Activated CD4-positive, alpha-beta T cell treated with anti-CD3 and anti-CD28 coated beads, Interleukin-2, amount 50 U/mL, for 4 hours (primary cell): ENCODE measurements around the gene ADAMTS6.

ENCODE experiments used
- DNase-seq, 2 experiments: peaks; one replicate each; pipeline ENCODE4 v3.0.0-alpha.2; 2020

The ADAMTS6 gene

GRCh38 chr5:65133477-65134110 lies 348.1 kb downstream of the ADAMTS6 start:
- DNase-seq: no peak

- DNase-seq: no peak
These were observed 349.3 kb downstream of the ADAMTS6 start for GRCh38 chr5:65132386-65132785.

GRCh38 chr5:65128226-65128625 lies 353.5 kb downstream of the ADAMTS6 start:
- no peak for DNase-seq

- DNase-seq: no peak
These were observed 354.4 kb downstream of the ADAMTS6 start for GRCh38 chr5:65127161-65127901.

GRCh38 chr5:65126542-65127069 lies 355.1 kb downstream of the ADAMTS6 start:
- DNase-seq: no peak

GRCh38 chr5:65125591-65126541 lies 355.9 kb downstream of the ADAMTS6 start:
- DNase-seq: no peak

GRCh38 chr5:65121880-65122436 lies 359.8 kb downstream of the ADAMTS6 start:
- no peak for DNase-seq

GRCh38 chr5:65120371-65120967 lies 361.3 kb downstream of the ADAMTS6 start:
- DNase-seq: no peak

- no peak for DNase-seq
These were observed 364.2 kb downstream of the ADAMTS6 start for GRCh38 chr5:65117525-65117924.

GRCh38 chr5:65113771-65114170 lies 367.9 kb downstream of the ADAMTS6 start:
- DNase-seq: no peak

- DNase-seq: no peak
These were observed 369.6 kb downstream of the ADAMTS6 start for GRCh38 chr5:65111961-65112658.

- DNase-seq: no peak
These were observed 372.7 kb downstream of the ADAMTS6 start for GRCh38 chr5:65108786-65109743.

GRCh38 chr5:65105301-65105700 lies 376.4 kb downstream of the ADAMTS6 start:
- no peak for DNase-seq

- DNase-seq: no peak
These were observed 376.9 kb downstream of the ADAMTS6 start for GRCh38 chr5:65104831-65105230.

GRCh38 chr5:65103756-65104440 lies 377.8 kb downstream of the ADAMTS6 start:
- DNase-seq: no peak

GRCh38 chr5:65102976-65103711 lies 378.6 kb downstream of the ADAMTS6 start:
- DNase-seq: peak; percentile 17 to 21

GRCh38 chr5:65102371-65102975 lies 379.2 kb downstream of the ADAMTS6 start:
- DNase-seq: no peak

GRCh38 chr5:65101632-65102100 lies 380.1 kb downstream of the ADAMTS6 start:
- DNase-seq: no peak
